HG02588 (cell line): ENCODE data around the gene DNAH3.
"Not testable (repeated sequence)": the region's sequence is repeated elsewhere in the genome, so short reads cannot be mapped to it uniquely, and the experiment has no call there.

ENCODE experiments used
- ATAC-seq: cut with Tn5 transposase; IDR thresholded peaks from one replicate; pipeline ENCODE4 v1.9.1; 2021; ENCODE audit warnings: mild to moderate bottlenecking, moderate library complexity; ENCODE audit not compliant: unreplicated experiment

The DNAH3 gene

GRCh38 chr16:21023509-21024202 is 127.0 kb downstream of the DNAH3 start:
- ATAC-seq: no peak

GRCh38 chr16:21021316-21021715 is 129.3 kb downstream of the DNAH3 start:
- no peak for ATAC-seq

GRCh38 chr16:21009815-21010214 is 140.8 kb downstream of the DNAH3 start:
- no peak for ATAC-seq

- ATAC-seq: no peak
Observed at GRCh38 chr16:21005008-21005407, 145.6 kb downstream of the DNAH3 start.

GRCh38 chr16:21001262-21001661 is 149.4 kb downstream of the DNAH3 start:
- no peak for ATAC-seq

- no peak for ATAC-seq
Observed at GRCh38 chr16:20997147-20997546, 153.5 kb downstream of the DNAH3 start.

GRCh38 chr16:20995711-20996110 is 154.9 kb downstream of the DNAH3 start:
- no peak for ATAC-seq

- ATAC-seq: not testable (repeated sequence)
Observed at GRCh38 chr16:20989496-20990070, 161.1 kb downstream of the DNAH3 start.

GRCh38 chr16:20987049-20987448 is 163.6 kb downstream of the DNAH3 start:
- no peak for ATAC-seq

GRCh38 chr16:20984019-20984418 is 166.6 kb downstream of the DNAH3 start:
- no peak for ATAC-seq

- ATAC-seq: no peak
Observed at GRCh38 chr16:20976576-20976975, 174.1 kb downstream of the DNAH3 start.

GRCh38 chr16:20973201-20973600 is 177.4 kb downstream of the DNAH3 start:
- ATAC-seq: not testable (repeated sequence)

GRCh38 chr16:20971401-20971800 is 179.2 kb downstream of the DNAH3 start:
- no peak for ATAC-seq

- ATAC-seq: no peak
Observed at GRCh38 chr16:20969386-20969785, 181.3 kb downstream of the DNAH3 start.

GRCh38 chr16:20968765-20969164 is 181.9 kb downstream of the DNAH3 start:
- ATAC-seq: no peak

GRCh38 chr16:20960899-20961298 is 189.7 kb downstream of the DNAH3 start:
- ATAC-seq: no peak

- no peak for ATAC-seq
Observed at GRCh38 chr16:20957153-20957552, 193.5 kb downstream of the DNAH3 start.

- ATAC-seq: no peak
Observed at GRCh38 chr16:20956319-20956718, 194.3 kb downstream of the DNAH3 start.

- ATAC-seq: no peak
Observed at GRCh38 chr16:20954574-20954973, 196.1 kb downstream of the DNAH3 start.

GRCh38 chr16:20952139-20952920 is 198.3 kb downstream of the DNAH3 start:
- ATAC-seq: no peak

GRCh38 chr16:20950294-20950693 is 200.4 kb downstream of the DNAH3 start:
- ATAC-seq: no peak

GRCh38 chr16:20949660-20950059 is 201.0 kb downstream of the DNAH3 start:
- no peak for ATAC-seq
